HG03439 (cell line): ENCODE results near the gene CALD1.

Experiments used
- ATAC-seq: cut with Tn5 transposase; IDR thresholded peaks from one replicate; pipeline ENCODE4 v1.9.1; 2021; ENCODE audit warnings: mild to moderate bottlenecking, moderate library complexity; ENCODE audit not compliant: unreplicated experiment

Gene CALD1

GRCh38 chr7:134854816-134855215 is 75.4 kb downstream of the CALD1 start:
- no peak for ATAC-seq

GRCh38 chr7:134855442-134855841 is 76.0 kb downstream of the CALD1 start:
- ATAC-seq: no peak

GRCh38 chr7:134856091-134856490 is 76.7 kb downstream of the CALD1 start:
- ATAC-seq: no peak

- ATAC-seq: no peak
These were observed 77.3 kb downstream of the CALD1 start for GRCh38 chr7:134856691-134857090.

- no peak for ATAC-seq
These were observed 78.5 kb downstream of the CALD1 start for GRCh38 chr7:134857958-134858357.

GRCh38 chr7:134859783-134860182 is 80.3 kb downstream of the CALD1 start:
- no peak for ATAC-seq

- ATAC-seq: peak; percentile 61
These were observed 85.8 kb downstream of the CALD1 start for GRCh38 chr7:134865001-134865845.

- no peak for ATAC-seq
These were observed 87.2 kb downstream of the CALD1 start for GRCh38 chr7:134866617-134867016.

- no peak for ATAC-seq
These were observed 90.7 kb downstream of the CALD1 start for GRCh38 chr7:134870156-134870555.

- ATAC-seq: no peak
These were observed 91.3 kb downstream of the CALD1 start for GRCh38 chr7:134870781-134871180.

- no peak for ATAC-seq
These were observed 93.8 kb downstream of the CALD1 start for GRCh38 chr7:134873253-134873652.

- ATAC-seq: no peak
These were observed 95.0 kb downstream of the CALD1 start for GRCh38 chr7:134874407-134874806.

- ATAC-seq: no peak
These were observed 96.4 kb downstream of the CALD1 start for GRCh38 chr7:134875867-134876266.

GRCh38 chr7:134878746-134879357 is 99.4 kb downstream of the CALD1 start:
- no peak for ATAC-seq

- no peak for ATAC-seq
These were observed 100.5 kb downstream of the CALD1 start for GRCh38 chr7:134879815-134880475.

GRCh38 chr7:134882481-134882880 is 103.0 kb downstream of the CALD1 start:
- no peak for ATAC-seq

GRCh38 chr7:134885967-134886352 is 106.5 kb downstream of the CALD1 start:
- ATAC-seq: no peak

GRCh38 chr7:134886353-134887057 is 107.1 kb downstream of the CALD1 start:
- no peak for ATAC-seq

- no peak for ATAC-seq
These were observed 108.1 kb downstream of the CALD1 start for GRCh38 chr7:134887523-134887922.

GRCh38 chr7:134888141-134888740 is 108.8 kb downstream of the CALD1 start:
- no peak for ATAC-seq
